ENCODE measurements around the gene TMEM203. TPM values are rescaled to one million over a fixed set of nuclear protein-coding genes. Genes with fewer than 3 reads are reported as not detected.

TMEM203 gene
- polyA plus RNA-seq, 1 donor (not counting 4 experiments of a cell fraction or from before 2014, with no cell fraction given), result 29.2 TPM

- peaks cover 9% of the 10 kb centered on the region for H3K27me3 ChIP-seq (ENCODE audit: control insufficient read depth, extremely low read depth, insufficient read depth, low read length)
- no peak overlapping the region for H3K9ac ChIP-seq (ENCODE audit: control insufficient read depth, extremely low read depth, insufficient read depth, low read length)
- H3K9me1 ChIP-seq (ENCODE audit: control insufficient read depth, extremely low read depth, insufficient read depth, low read length), result no peaks in the 10 kb centered on the region
- dilution Hi-C loops (cut with MboI; ENCODE audit: extremely low pct_ligation_motif_present, low sequenced_read_pairs), result no loop called here
- no peak overlapping the region for H2AFZ ChIP-seq (ENCODE audit: control insufficient read depth, low read length)
- no peak overlapping the region for H3K4me2 ChIP-seq (ENCODE audit: control insufficient read depth, extremely low read depth, insufficient read depth, low read depth, low read length)
- H3K4me1 ChIP-seq (ENCODE audit: control insufficient read depth, extremely low read depth, insufficient read depth, low read length), result peaks cover 29% of the 10 kb centered on the region
- no peaks in the 10 kb centered on the region for H4K20me1 ChIP-seq (ENCODE audit: control insufficient read depth, extremely low read depth, insufficient read depth, low read length)
- no peak overlapping the region for H3K27ac ChIP-seq (ENCODE audit: control insufficient read depth, insufficient read depth, low read length)
- TF ChIP-seq, protein P1, sequence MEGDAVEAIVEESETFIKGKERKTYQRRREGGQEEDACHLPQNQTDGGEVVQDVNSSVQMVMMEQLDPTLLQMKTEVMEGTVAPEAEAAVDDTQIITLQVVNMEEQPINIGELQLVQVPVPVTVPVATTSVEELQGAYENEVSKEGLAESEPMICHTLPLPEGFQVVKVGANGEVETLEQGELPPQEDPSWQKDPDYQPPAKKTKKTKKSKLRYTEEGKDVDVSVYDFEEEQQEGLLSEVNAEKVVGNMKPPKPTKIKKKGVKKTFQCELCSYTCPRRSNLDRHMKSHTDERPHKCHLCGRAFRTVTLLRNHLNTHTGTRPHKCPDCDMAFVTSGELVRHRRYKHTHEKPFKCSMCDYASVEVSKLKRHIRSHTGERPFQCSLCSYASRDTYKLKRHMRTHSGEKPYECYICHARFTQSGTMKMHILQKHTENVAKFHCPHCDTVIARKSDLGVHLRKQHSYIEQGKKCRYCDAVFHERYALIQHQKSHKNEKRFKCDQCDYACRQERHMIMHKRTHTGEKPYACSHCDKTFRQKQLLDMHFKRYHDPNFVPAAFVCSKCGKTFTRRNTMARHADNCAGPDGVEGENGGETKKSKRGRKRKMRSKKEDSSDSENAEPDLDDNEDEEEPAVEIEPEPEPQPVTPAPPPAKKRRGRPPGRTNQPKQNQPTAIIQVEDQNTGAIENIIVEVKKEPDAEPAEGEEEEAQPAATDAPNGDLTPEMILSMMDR (optimal IDR thresholded peaks at IDR 0.05 in 1 of 3, IDR thresholded peaks at IDR 0.05 in 1 of 3, conservative IDR thresholded peaks at IDR 0.05 in 1 of 3; ENCODE audit: extremely low read depth in 1 of 3, insufficient read depth in 2 of 3, low read length in 3 of 3), result no peak
- TF ChIP-seq EZH2 (IDR thresholded peaks at IDR 0.05; ENCODE audit: low read length), result no peak
- no peak overlapping the region for H3K4me3 ChIP-seq (ENCODE audit: control insufficient read depth in 2 of 3, extremely low read depth in 1 of 3, insufficient read depth in 2 of 3, low read depth in 1 of 3, low read length in 3 of 3)
- FAIRE-seq (no peak), DNase-seq (ENCODE audit: low read depth, low spot score) (no peak)
- H3K79me2 ChIP-seq (ENCODE audit: control insufficient read depth, insufficient read depth, low read length), result no peaks in the 10 kb centered on the region
- H3K9me3 ChIP-seq (ENCODE audit: control insufficient read depth, low read depth, low read length), result no peaks in the 10 kb centered on the region
- H3K36me3 ChIP-seq (ENCODE audit: control insufficient read depth in 2 of 2, extremely low read depth in 1 of 2, insufficient read depth in 2 of 2, low read length in 2 of 2), result no peaks in the 10 kb centered on the region
Measured at GRCh38 chr9:137228968-137229896, 23.8 kb upstream of the TMEM203 start.

- H3K4me1 ChIP-seq (ENCODE audit: control insufficient read depth, extremely low read depth, insufficient read depth, low read length), result peaks cover 33% of the 10 kb centered on the region
- no peaks in the 10 kb centered on the region for H3K36me3 ChIP-seq (ENCODE audit: control insufficient read depth in 2 of 2, extremely low read depth in 1 of 2, insufficient read depth in 2 of 2, low read length in 2 of 2)
- H2AFZ ChIP-seq (ENCODE audit: control insufficient read depth, low read length), result no peak overlapping the region
- no peak overlapping the region for H3K4me3 ChIP-seq (ENCODE audit: control insufficient read depth in 2 of 3, extremely low read depth in 1 of 3, insufficient read depth in 2 of 3, low read depth in 1 of 3, low read length in 3 of 3)
- H3K4me2 ChIP-seq (ENCODE audit: control insufficient read depth, extremely low read depth, insufficient read depth, low read depth, low read length), result no peak overlapping the region
- DNase-seq (ENCODE audit: low read depth, low spot score), result no peak
- H4K20me1 ChIP-seq (ENCODE audit: control insufficient read depth, extremely low read depth, insufficient read depth, low read length), result no peaks in the 10 kb centered on the region
- TF ChIP-seq, protein P1 (optimal IDR thresholded peaks at IDR 0.05 in 1 of 3, IDR thresholded peaks at IDR 0.05 in 1 of 3, conservative IDR thresholded peaks at IDR 0.05 in 1 of 3; ENCODE audit: extremely low read depth in 1 of 3, insufficient read depth in 2 of 3, low read length in 3 of 3), result no peak
- no peak for TF ChIP-seq EZH2 (IDR thresholded peaks at IDR 0.05; ENCODE audit: low read length)
- FAIRE-seq, result no peak
- no peaks in the 10 kb centered on the region for H3K9me3 ChIP-seq (ENCODE audit: control insufficient read depth, low read depth, low read length)
- H3K79me2 ChIP-seq (ENCODE audit: control insufficient read depth, insufficient read depth, low read length), result no peaks in the 10 kb centered on the region
- no peak overlapping the region for H3K27ac ChIP-seq (ENCODE audit: control insufficient read depth, insufficient read depth, low read length)
- H3K27me3 ChIP-seq (ENCODE audit: control insufficient read depth, extremely low read depth, insufficient read depth, low read length), result peaks cover 6% of the 10 kb centered on the region
- no peak overlapping the region for H3K9ac ChIP-seq (ENCODE audit: control insufficient read depth, extremely low read depth, insufficient read depth, low read length)
- H3K9me1 ChIP-seq (ENCODE audit: control insufficient read depth, extremely low read depth, insufficient read depth, low read length), result no peaks in the 10 kb centered on the region
- dilution Hi-C loops (cut with MboI; ENCODE audit: extremely low pct_ligation_motif_present, low sequenced_read_pairs), result no loop called here
Measured at GRCh38 chr9:137228506-137228967, 23.1 kb upstream of the TMEM203 start.

Data from keratinocyte (primary cell).